HG02610 (cell line): Measurements from ENCODE around the gene ZNF296.

Experiments
- ATAC-seq: cut with Tn5 transposase; IDR thresholded peaks from one replicate; pipeline ENCODE4 v1.9.1; 2021; ENCODE audit warnings: mild to moderate bottlenecking, moderate library complexity; ENCODE audit not compliant: unreplicated experiment

ZNF296 gene

GRCh38 chr19:45087531-45087930 is 11.3 kb upstream of the ZNF296 start:
- no peak for ATAC-seq

GRCh38 chr19:45086480-45086879 is 10.2 kb upstream of the ZNF296 start:
- ATAC-seq: no peak

- ATAC-seq: no peak
Measured at GRCh38 chr19:45082170-45082569, 5.9 kb upstream of the ZNF296 start.

- no peak for ATAC-seq
Measured at GRCh38 chr19:45079911-45080370, 3.7 kb upstream of the ZNF296 start.

GRCh38 chr19:45079063-45079910 is 3.0 kb upstream of the ZNF296 start, which contains the start of gene GEMIN7:
GEMIN7 (plus strand) TSS chr19:45079260; CDS start chr19:45090115, 10,855 bp downstream.
- ATAC-seq: no peak

GRCh38 chr19:45078390-45079062 is 2.2 kb upstream of the ZNF296 start:
- ATAC-seq: no peak

GRCh38 chr19:45076851-45077730 is 813 bp upstream of the ZNF296 start:
- ATAC-seq: no peak

- peak; percentile 46 for ATAC-seq
Measured at GRCh38 chr19:45075301-45076028, 813 bp downstream of the ZNF296 start.

GRCh38 chr19:45074744-45075300 is 1.5 kb downstream of the ZNF296 start:
- ATAC-seq: no peak

- no peak for ATAC-seq
Measured at GRCh38 chr19:45071969-45072790, 4.1 kb downstream of the ZNF296 start.

- no peak for ATAC-seq
Measured at GRCh38 chr19:45071545-45071938, 4.7 kb downstream of the ZNF296 start.

- ATAC-seq: no peak
Measured at GRCh38 chr19:45070861-45071544, 5.3 kb downstream of the ZNF296 start.

GRCh38 chr19:45070214-45070613 is 6.1 kb downstream of the ZNF296 start:
- ATAC-seq: no peak

GRCh38 chr19:45069056-45069455 is 7.2 kb downstream of the ZNF296 start:
- ATAC-seq: no peak

GRCh38 chr19:45068041-45068440 is 8.2 kb downstream of the ZNF296 start:
- no peak for ATAC-seq

- no peak for ATAC-seq
Measured at GRCh38 chr19:45066921-45067661, 9.2 kb downstream of the ZNF296 start.

- no peak for ATAC-seq
Measured at GRCh38 chr19:45063851-45064801, 12.2 kb downstream of the ZNF296 start.
